ENCODE results near the gene AGK. TPM values are rescaled to one million over a fixed set of nuclear protein-coding genes. Genes with fewer than 3 reads are reported as not detected.

Gene AGK
- total RNA-seq, 1 experiment from 2014 or later: 32.6 TPM

GRCh38 chr7:141575164-141575563, 24.0 kb downstream of the AGK start:
- intact Hi-C loops (cut with micrococcal nuclease; ENCODE audit: unreplicated experiment): no loop called here
- ChIA-PET POLR2A (interaction anchor here (1.5 kb wide), 1 partner anchor 12 kb away, joined by 3 read pairs; no protein-coding TSS in a partner anchor), CTCF (no interaction called here)
- Histone ChIP-seq H3K9me3 (ENCODE audit: control insufficient read depth, insufficient read depth, low read depth, low read length) (peaks cover 12% of the 10 kb centered on the region; the same call in 1 of the 2 replicates), H3K4me1 (ENCODE audit: control insufficient read depth, insufficient read depth, low read length) (no peaks in the 10 kb centered on the region), H3K27ac (ENCODE audit: low read length) (no peak overlapping the region), H3K27me3 (ENCODE audit: control insufficient read depth, insufficient read depth, low read length) (no peaks in the 10 kb centered on the region), H3K4me3 (ENCODE audit: low read depth in 2 of 2, low read length in 2 of 2) (no peak overlapping the region), H3K36me3 (ENCODE audit: control insufficient read depth, insufficient read depth, low read length) (no peaks in the 10 kb centered on the region)
- in situ Hi-C loops (cut with HindIII; ENCODE audit: low pct_unique_long_range_greater_than_20kb, low sequenced_read_pairs): no loop called here
- no peak for TF ChIP-seq TCF7L2 (IDR thresholded peaks at IDR 0.05; ENCODE audit: low read depth, low read length)
- no peak for TF ChIP-seq POLR2AphosphoS5 (IDR thresholded peaks at IDR 0.05; ENCODE audit: low read depth, low read length)
- TF ChIP-seq REST (IDR thresholded peaks at IDR 0.05; ENCODE audit: insufficient read depth in 1 of 2, low read depth in 2 of 2, low read length in 1 of 2): no peak
- no peak for TF ChIP-seq CTCF (IDR thresholded peaks at IDR 0.05)
- TF ChIP-seq SIN3A (IDR thresholded peaks at IDR 0.05; ENCODE audit: borderline replicate concordance, insufficient read depth, low read depth, low read length): no peak
- no TSS peak for BruUV-seq (replicated peaks)
- no peak for DNase-seq (ENCODE audit: low read depth, low spot score)
- ATAC-seq: no peak

DNA sequence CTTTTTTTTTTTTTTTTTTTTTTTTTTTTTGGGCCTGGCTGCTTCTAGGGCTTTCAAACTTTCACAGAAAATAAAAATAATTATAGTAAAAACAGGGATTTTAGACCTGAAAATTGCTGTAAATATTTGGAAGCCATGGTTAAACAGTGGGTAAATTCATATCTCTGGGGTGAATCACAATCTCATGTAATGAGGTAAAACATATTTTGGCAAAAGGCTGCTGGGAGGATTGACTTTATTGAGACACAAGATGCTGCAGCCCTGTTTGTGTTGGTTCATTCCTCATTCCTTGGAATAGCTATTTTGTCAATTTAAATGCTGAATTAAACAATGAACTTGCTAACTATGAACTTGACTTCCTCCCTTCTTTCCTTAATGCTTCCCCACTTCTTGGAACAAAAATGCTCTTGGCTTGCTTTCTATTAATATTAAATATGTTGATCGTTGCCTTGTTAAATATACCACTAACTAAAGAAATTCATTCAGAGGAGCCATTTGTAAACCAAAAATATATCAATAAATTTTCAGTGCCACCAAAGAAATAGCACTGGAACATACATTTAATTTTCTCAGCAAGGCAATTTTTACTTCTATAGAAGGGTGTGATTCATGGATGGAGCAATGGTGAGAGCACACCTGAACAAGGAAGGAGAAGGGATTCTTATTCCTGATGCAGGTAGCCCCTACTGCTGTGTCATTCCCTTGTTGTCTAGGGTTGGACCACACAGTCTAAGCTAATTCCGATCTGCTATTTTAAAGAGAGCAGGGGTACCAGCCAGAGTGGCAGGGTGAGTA, 24.6 kb downstream of the AGK start:
- intact Hi-C loops (cut with micrococcal nuclease; ENCODE audit: unreplicated experiment) (no loop called here), in situ Hi-C loops (cut with HindIII; ENCODE audit: low pct_unique_long_range_greater_than_20kb, low sequenced_read_pairs) (no loop called here)
- Histone ChIP-seq H3K9me3 (ENCODE audit: control insufficient read depth, insufficient read depth, low read depth, low read length) (peaks cover 12% of the 10 kb centered on the region; the same call in 1 of the 2 replicates), H3K4me3 (ENCODE audit: low read depth in 2 of 2, low read length in 2 of 2) (no peak overlapping the region), H3K27me3 (ENCODE audit: control insufficient read depth, insufficient read depth, low read length) (no peaks in the 10 kb centered on the region), H3K4me1 (ENCODE audit: control insufficient read depth, insufficient read depth, low read length) (no peaks in the 10 kb centered on the region), H3K27ac (ENCODE audit: low read length) (no peak overlapping the region), H3K36me3 (ENCODE audit: control insufficient read depth, insufficient read depth, low read length) (no peaks in the 10 kb centered on the region)
- ATAC-seq (no peak), DNase-seq (ENCODE audit: low read depth, low spot score) (no peak)
- ChIA-PET CTCF (no interaction called here), POLR2A (no interaction called here)
- BruUV-seq (replicated peaks): no TSS peak
- TF ChIP-seq REST (IDR thresholded peaks at IDR 0.05; ENCODE audit: insufficient read depth in 1 of 2, low read depth in 2 of 2, low read length in 1 of 2) (no peak), SIN3A (IDR thresholded peaks at IDR 0.05; ENCODE audit: borderline replicate concordance, insufficient read depth, low read depth, low read length) (no peak), CTCF (IDR thresholded peaks at IDR 0.05) (no peak), TCF7L2 (IDR thresholded peaks at IDR 0.05; ENCODE audit: low read depth, low read length) (no peak), POLR2AphosphoS5 (IDR thresholded peaks at IDR 0.05; ENCODE audit: low read depth, low read length) (no peak)

Measured in Panc1 (cell line).